Activated naive CD8-positive, alpha-beta T cell treated with anti-CD3 and anti-CD28 coated beads, Interleukin-2, amount 10 ng/mL, durations not matched to agents 7 days and 5 days (primary cell): ENCODE results near the gene CPB2. TPM values are rescaled to one million over a fixed set of nuclear protein-coding genes. Genes with fewer than 3 reads are reported as not detected.
A peak's percentile ranks its signal among the peaks of the same experiment; 100 is the strongest.

Experiments
- ATAC-seq: fragments of 150-1000 bp; cut with Tn5 transposase; one replicate; pipeline ENCODE4 v1.10.0; 2021; ENCODE audit warnings: low read depth, moderate library complexity
- POLR2A ChIA-PET: fragments of 350-600 bp; sonication (Branson Sonifier 250); formaldehyde crosslinking; loops from one replicate; lab custom pipeline; 2021; ENCODE audit warnings: antibody characterized with exemption; lab: Charles Lee
- DNase-seq: peaks from one replicate; pipeline ENCODE4 v3.0.0; 2021
- H3K27ac Mint-ChIP-seq: one replicate; pipeline ENCODE4 v1.8.0; 2022; ENCODE audit warnings: mild to moderate bottlenecking, mixed read lengths
- H3K27me3 Mint-ChIP-seq: one replicate; pipeline ENCODE4 v1.8.0; 2022; ENCODE audit warnings: mild to moderate bottlenecking, moderate library complexity, mixed read lengths
- H3K36me3 Mint-ChIP-seq: one replicate; pipeline ENCODE4 v1.8.0; 2021; ENCODE audit warnings: mild to moderate bottlenecking, mixed read lengths
- H3K4me1 Mint-ChIP-seq: one replicate; pipeline ENCODE4 v1.8.0; 2021; ENCODE audit warnings: mixed read lengths
- H3K4me3 Mint-ChIP-seq: one replicate; pipeline ENCODE4 v1.8.0; 2022; ENCODE audit warnings: mild to moderate bottlenecking, moderate library complexity, mixed read lengths
- H3K9me3 Mint-ChIP-seq: one replicate; pipeline ENCODE4 v1.8.0; 2021; ENCODE audit warnings: mixed read lengths
- total RNA-seq, 2 experiments: library from RNA; stranded (reverse); gene quantifications; one replicate each; pipeline ENCODE4 v1.2.3, GENCODE V29; 2021

CPB2 gene
- total RNA-seq, 2 experiments from 2014 or later, result not detected

- POLR2A ChIA-PET, result no interaction called here
- Mint-ChIP-seq H3K36me3 (peaks cover 16% of the 10 kb centered on the region), H3K9me3 (no peaks in the 10 kb centered on the region), H3K4me1 (peaks cover 23% of the 10 kb centered on the region), H3K27me3 (peaks cover 4% of the 10 kb centered on the region), H3K4me3 (no peak overlapping the region), H3K27ac (no peak overlapping the region)
- DNase-seq (no peak), ATAC-seq (no peak)
Measured at GRCh38 chr13:46122304-46122703, 17.5 kb upstream of the CPB2 start.

GRCh38 chr13:46121597-46122163, 16.8 kb upstream of the CPB2 start:
- Mint-ChIP-seq H3K4me3 (no peak overlapping the region), H3K27ac (no peak overlapping the region), H3K27me3 (peaks cover 4% of the 10 kb centered on the region), H3K9me3 (no peaks in the 10 kb centered on the region), H3K4me1 (peaks cover 21% of the 10 kb centered on the region), H3K36me3 (peaks cover 12% of the 10 kb centered on the region)
- DNase-seq (no peak), ATAC-seq (no peak)
- POLR2A ChIA-PET, result no interaction called here

- DNase-seq (no peak), ATAC-seq (no peak)
- Mint-ChIP-seq H3K36me3 (peaks cover 8% of the 10 kb centered on the region), H3K4me3 (no peak overlapping the region), H3K27ac (no peak overlapping the region), H3K9me3 (no peaks in the 10 kb centered on the region), H3K27me3 (peaks cover 4% of the 10 kb centered on the region), H3K4me1 (peaks cover 18% of the 10 kb centered on the region)
- POLR2A ChIA-PET, result interaction anchor here (1.2 kb wide), 1 partner anchor 69 kb away, joined by 4 read pairs; the partner anchor contains the start of gene ZC3H13
Measured at GRCh38 chr13:46121033-46121432, 16.2 kb upstream of the CPB2 start.

GRCh38 chr13:46119883-46120614, 15.2 kb upstream of the CPB2 start:
- peaks cover 9% of the 10 kb centered on the region for H3K4me1 Mint-ChIP-seq
- DNase-seq, result no peak
- H3K27me3 Mint-ChIP-seq, result peaks cover 4% of the 10 kb centered on the region
- H3K4me3 Mint-ChIP-seq, result no peak overlapping the region
- H3K36me3 Mint-ChIP-seq, result peaks cover 3% of the 10 kb centered on the region
- no peak for ATAC-seq
- H3K9me3 Mint-ChIP-seq, result no peaks in the 10 kb centered on the region
- H3K27ac Mint-ChIP-seq, result no peak overlapping the region
- POLR2A ChIA-PET, result interaction anchor here (1.2 kb wide), 1 partner anchor 68 kb away, joined by 4 read pairs; the partner anchor contains the start of gene ZC3H13

- POLR2A ChIA-PET, result no interaction called here
- H3K36me3 Mint-ChIP-seq, result no peaks in the 10 kb centered on the region
Measured at GRCh38 chr13:46116653-46117502, 12.0 kb upstream of the CPB2 start.

GRCh38 chr13:46114613-46115012, 9.8 kb upstream of the CPB2 start:
- ATAC-seq (no peak), DNase-seq (no peak)
- Mint-ChIP-seq H3K9me3 (no peaks in the 10 kb centered on the region), H3K36me3 (no peaks in the 10 kb centered on the region), H3K27ac (no peak overlapping the region), H3K4me1 (peaks cover 1% of the 10 kb centered on the region), H3K27me3 (peaks cover 13% of the 10 kb centered on the region), H3K4me3 (no peak overlapping the region)
- POLR2A ChIA-PET, result no interaction called here

More at GRCh38 chr13:46116653-46117502, 12.0 kb upstream of the CPB2 start:
- Mint-ChIP-seq H3K4me3 (no peak overlapping the region), H3K4me1 (peaks cover 1% of the 10 kb centered on the region), H3K9me3 (no peaks in the 10 kb centered on the region), H3K27me3 (peaks cover 5% of the 10 kb centered on the region), H3K27ac (no peak overlapping the region)
- ATAC-seq, result no peak
- no peak for DNase-seq

GRCh38 chr13:46113596-46113995, 8.8 kb upstream of the CPB2 start:
- DNase-seq (no peak), ATAC-seq (no peak)
- POLR2A ChIA-PET, result no interaction called here
- peaks cover 19% of the 10 kb centered on the region for H3K27me3 Mint-ChIP-seq
- no peaks in the 10 kb centered on the region for H3K9me3 Mint-ChIP-seq
- peaks cover 5% of the 10 kb centered on the region for H3K4me1 Mint-ChIP-seq
- no peak overlapping the region for H3K4me3 Mint-ChIP-seq
- H3K27ac Mint-ChIP-seq, result no peak overlapping the region
- peaks cover 2% of the 10 kb centered on the region for H3K36me3 Mint-ChIP-seq

GRCh38 chr13:46111151-46111550, 6.3 kb upstream of the CPB2 start:
- no peaks in the 10 kb centered on the region for H3K9me3 Mint-ChIP-seq
- H3K4me3 Mint-ChIP-seq, result no peak overlapping the region
- POLR2A ChIA-PET, result no interaction called here
- peaks cover 27% of the 10 kb centered on the region for H3K27me3 Mint-ChIP-seq
- H3K36me3 Mint-ChIP-seq, result peaks cover 2% of the 10 kb centered on the region
- peaks cover 8% of the 10 kb centered on the region for H3K4me1 Mint-ChIP-seq
- H3K27ac Mint-ChIP-seq, result no peak overlapping the region
- ATAC-seq (no peak), DNase-seq (no peak)

GRCh38 chr13:46109451-46109850, 4.6 kb upstream of the CPB2 start:
- Mint-ChIP-seq H3K27ac (no peak overlapping the region), H3K36me3 (peaks cover 2% of the 10 kb centered on the region), H3K27me3 (peaks cover 27% of the 10 kb centered on the region), H3K9me3 (no peaks in the 10 kb centered on the region), H3K4me3 (no peak overlapping the region), H3K4me1 (peaks cover 8% of the 10 kb centered on the region)
- POLR2A ChIA-PET, result interaction anchor here (1.7 kb wide), 1 partner anchor 57 kb away, joined by 5 read pairs; the partner anchor contains the start of gene ZC3H13
- DNase-seq (no peak), ATAC-seq (peak; percentile 54)

GRCh38 chr13:46106839-46107371, 2.1 kb upstream of the CPB2 start:
- Mint-ChIP-seq H3K9me3 (peaks cover 1% of the 10 kb centered on the region), H3K36me3 (peaks cover 2% of the 10 kb centered on the region), H3K27ac (peak overlapping the region; percentile 6), H3K4me3 (peak overlapping the region; percentile 54), H3K4me1 (peaks cover 10% of the 10 kb centered on the region), H3K27me3 (peaks cover 33% of the 10 kb centered on the region)
- DNase-seq (no peak), ATAC-seq (peak; percentile 61)
- POLR2A ChIA-PET, result no interaction called here

GRCh38 chr13:46103037-46103436, 1.8 kb downstream of the CPB2 start:
- DNase-seq (no peak), ATAC-seq (no peak)
- H3K9me3 Mint-ChIP-seq, result peaks cover 1% of the 10 kb centered on the region
- H3K4me1 Mint-ChIP-seq, result peaks cover 4% of the 10 kb centered on the region
- POLR2A ChIA-PET, result no interaction called here
- H3K27me3 Mint-ChIP-seq, result peaks cover 13% of the 10 kb centered on the region
- H3K27ac Mint-ChIP-seq, result no peak overlapping the region
- peaks cover 2% of the 10 kb centered on the region for H3K36me3 Mint-ChIP-seq
- no peak overlapping the region for H3K4me3 Mint-ChIP-seq

- Mint-ChIP-seq H3K27me3 (peaks cover 11% of the 10 kb centered on the region), H3K4me3 (no peak overlapping the region), H3K27ac (no peak overlapping the region), H3K4me1 (peaks cover 4% of the 10 kb centered on the region), H3K36me3 (peaks cover 2% of the 10 kb centered on the region), H3K9me3 (peaks cover 1% of the 10 kb centered on the region)
- ATAC-seq, result no peak
- no peak for DNase-seq
- POLR2A ChIA-PET, result no interaction called here
Measured at GRCh38 chr13:46102255-46102605, 2.6 kb downstream of the CPB2 start.
